HG03558 (cell line): ENCODE measurements around the gene PTH.

Experiments used
- ATAC-seq: cut with Tn5 transposase; IDR thresholded peaks from one replicate; pipeline ENCODE4 v1.9.1; 2021; ENCODE audit warnings: moderate number of reproducible peaks; ENCODE audit not compliant: unreplicated experiment; ENCODE audit errors: extremely low read depth

Gene PTH

GRCh38 chr11:13495929-13496328, at the start of gene PTH:
Gene PTH, minus strand, starts transcription at chr11:13495997. Its CDS starts 3,142 bp downstream, at chr11:13492855.
- ATAC-seq, result no peak

- ATAC-seq, result no peak
Measured at GRCh38 chr11:13538044-13538443, 42.2 kb upstream of the PTH start.

- ATAC-seq, result no peak
Measured at GRCh38 chr11:13535819-13536218, 40.0 kb upstream of the PTH start.

- no peak for ATAC-seq
Measured at GRCh38 chr11:13534358-13534757, 38.6 kb upstream of the PTH start.

GRCh38 chr11:13525257-13525656, 29.5 kb upstream of the PTH start:
- ATAC-seq, result no peak

GRCh38 chr11:13503393-13503792, 7.6 kb upstream of the PTH start:
- ATAC-seq, result no peak

GRCh38 chr11:13502492-13502891, 6.7 kb upstream of the PTH start:
- ATAC-seq, result no peak

GRCh38 chr11:13494051-13494450, 1.7 kb downstream of the PTH start:
- no peak for ATAC-seq

GRCh38 chr11:13487661-13488030, 8.2 kb downstream of the PTH start:
- no peak for ATAC-seq

GRCh38 chr11:13486926-13487660, 8.7 kb downstream of the PTH start:
- ATAC-seq, result peak; percentile 67

GRCh38 chr11:13480198-13480597, 15.6 kb downstream of the PTH start:
- ATAC-seq, result no peak

- ATAC-seq, result no peak
Measured at GRCh38 chr11:13479688-13480087, 16.1 kb downstream of the PTH start.

GRCh38 chr11:13475091-13475490, 20.7 kb downstream of the PTH start:
- no peak for ATAC-seq

- no peak for ATAC-seq
Measured at GRCh38 chr11:13473013-13473722, 22.6 kb downstream of the PTH start.

- no peak for ATAC-seq
Measured at GRCh38 chr11:13468750-13469149, 27.0 kb downstream of the PTH start.

GRCh38 chr11:13465909-13466371, 29.9 kb downstream of the PTH start:
- ATAC-seq, result no peak

- no peak for ATAC-seq
Measured at GRCh38 chr11:13463779-13464290, 32.0 kb downstream of the PTH start.

- ATAC-seq, result peak; percentile 95
Measured at GRCh38 chr11:13462901-13463778, 32.7 kb downstream of the PTH start, which contains the start of gene BTBD10. Gene BTBD10, minus strand, starts transcription at chr11:13463222. Its CDS starts 18,098 bp downstream, at chr11:13445124.

GRCh38 chr11:13462311-13462900, 33.4 kb downstream of the PTH start:
- ATAC-seq, result peak; percentile 16

GRCh38 chr11:13461291-13461690, 34.5 kb downstream of the PTH start:
- no peak for ATAC-seq
